Middle frontal gyrus (tissue), 1 donor: ENCODE data around the gene SOX8.
"Not testable (repeated sequence)": the region's sequence is repeated elsewhere in the genome, so short reads cannot be mapped to it uniquely, and the experiment has no call there.

Experiments used
- DNase-seq: peaks from one replicate; pipeline ENCODE4 v3.0.0-alpha.2; 2015; ENCODE audit warnings: low spot score; ENCODE audit errors: extremely low spot score

SOX8 gene

DNA sequence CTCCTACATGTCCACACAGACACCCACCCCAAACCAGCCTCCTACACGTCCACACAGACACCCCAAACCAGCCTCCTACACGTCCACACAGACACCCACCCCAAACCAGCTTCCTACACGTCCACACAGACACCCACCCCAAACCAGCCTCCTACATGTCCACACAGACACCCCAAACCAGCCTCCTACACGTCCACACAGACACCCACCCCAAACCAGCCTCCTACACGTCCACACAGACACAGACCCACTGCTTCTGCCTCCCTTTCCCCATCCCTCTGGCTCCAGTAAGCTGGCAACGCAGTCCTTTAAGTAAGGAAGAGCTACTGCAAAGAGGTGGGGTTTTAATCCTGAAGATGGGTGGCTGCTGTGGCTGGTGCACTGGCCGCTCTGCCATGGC lies 27.8 kb upstream of the SOX8 start:
- not testable (repeated sequence) for DNase-seq

GRCh38 chr16:955766-956165 lies 25.8 kb upstream of the SOX8 start:
- not testable (repeated sequence) for DNase-seq

GRCh38 chr16:959232-960040 lies 22.1 kb upstream of the SOX8 start:
- DNase-seq = no peak

DNA sequence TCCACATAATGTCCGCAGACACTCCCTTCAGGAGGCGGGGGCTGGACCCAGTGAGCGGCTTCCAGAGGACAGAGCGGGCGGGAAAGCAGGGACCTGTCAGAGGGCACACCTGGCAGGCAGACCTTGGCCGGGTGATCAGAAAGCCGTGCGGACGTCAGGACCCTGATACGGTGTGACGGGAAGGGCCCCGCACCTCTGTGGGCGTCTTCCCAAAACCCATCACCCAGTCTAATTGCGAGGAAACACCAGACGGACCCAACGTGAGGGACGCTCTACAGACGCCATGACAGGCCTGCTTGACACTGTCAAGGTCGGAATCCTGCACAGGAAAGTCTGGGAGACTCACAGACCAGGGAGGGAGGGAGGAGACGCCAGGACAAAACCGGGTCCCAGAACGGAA lies 19.2 kb upstream of the SOX8 start:
- no peak for DNase-seq

DNA sequence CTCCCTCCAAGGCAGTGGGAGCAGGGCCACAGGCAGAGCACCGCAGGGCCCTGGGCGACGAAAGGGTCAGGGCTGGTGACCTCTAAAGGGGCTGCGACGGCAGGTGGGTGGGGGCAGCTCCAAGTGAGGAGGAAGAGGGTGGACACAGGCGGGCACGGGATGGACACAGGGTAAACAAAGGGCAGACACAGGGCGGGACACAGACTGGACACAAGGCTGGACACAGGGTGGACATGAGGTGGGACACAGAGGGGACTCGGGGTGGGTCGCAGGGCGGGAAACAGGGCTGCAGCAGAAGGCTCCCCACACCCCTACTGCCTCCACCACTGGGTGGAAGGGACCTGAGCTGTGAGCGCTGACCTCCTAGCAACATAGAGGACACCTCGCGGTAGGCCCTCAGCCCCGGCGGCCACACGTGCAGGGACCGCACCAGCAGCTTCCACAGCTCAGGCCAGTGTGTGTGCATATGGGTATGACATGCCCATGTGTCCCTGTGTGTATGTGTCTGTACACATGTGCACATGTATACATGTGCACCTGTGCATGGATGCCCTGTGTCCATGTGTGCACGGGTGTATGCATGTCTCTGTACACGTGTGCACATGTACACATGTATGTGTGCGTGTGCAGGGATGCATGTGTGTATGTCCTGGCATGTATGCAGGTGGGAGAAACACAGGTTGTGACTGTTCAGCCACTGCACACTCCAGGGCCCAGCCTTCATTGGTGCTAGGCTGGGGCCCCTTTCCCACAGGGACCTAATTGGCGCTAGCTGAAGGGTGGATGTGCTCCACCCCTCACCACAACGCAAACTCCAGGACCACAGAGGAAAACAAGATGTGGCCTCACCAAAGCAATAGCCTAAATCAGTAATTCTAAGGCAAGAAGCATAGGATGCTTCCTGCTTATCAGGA lies 18.4 kb upstream of the SOX8 start:
- no peak for DNase-seq

DNA sequence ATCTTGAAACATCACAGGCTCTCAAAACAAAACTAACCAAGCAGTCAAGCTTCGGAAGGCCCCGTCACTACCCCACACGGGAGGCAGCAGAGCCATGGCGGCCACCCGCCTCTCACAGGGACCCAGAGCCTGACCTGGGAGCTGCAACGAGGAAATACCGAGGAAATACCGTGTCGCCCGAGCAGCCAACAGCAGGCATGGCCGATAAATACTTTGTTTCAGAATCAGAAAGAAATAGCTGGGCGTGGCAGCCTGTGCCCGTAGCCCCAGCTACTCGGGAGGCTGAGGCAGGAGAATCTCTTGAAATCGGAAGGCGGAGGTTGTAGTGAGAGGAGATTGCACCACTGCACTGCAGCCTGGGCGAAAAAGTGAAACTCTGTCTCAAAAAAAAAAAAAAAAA lies 17.7 kb upstream of the SOX8 start:
- DNase-seq = no peak

DNA sequence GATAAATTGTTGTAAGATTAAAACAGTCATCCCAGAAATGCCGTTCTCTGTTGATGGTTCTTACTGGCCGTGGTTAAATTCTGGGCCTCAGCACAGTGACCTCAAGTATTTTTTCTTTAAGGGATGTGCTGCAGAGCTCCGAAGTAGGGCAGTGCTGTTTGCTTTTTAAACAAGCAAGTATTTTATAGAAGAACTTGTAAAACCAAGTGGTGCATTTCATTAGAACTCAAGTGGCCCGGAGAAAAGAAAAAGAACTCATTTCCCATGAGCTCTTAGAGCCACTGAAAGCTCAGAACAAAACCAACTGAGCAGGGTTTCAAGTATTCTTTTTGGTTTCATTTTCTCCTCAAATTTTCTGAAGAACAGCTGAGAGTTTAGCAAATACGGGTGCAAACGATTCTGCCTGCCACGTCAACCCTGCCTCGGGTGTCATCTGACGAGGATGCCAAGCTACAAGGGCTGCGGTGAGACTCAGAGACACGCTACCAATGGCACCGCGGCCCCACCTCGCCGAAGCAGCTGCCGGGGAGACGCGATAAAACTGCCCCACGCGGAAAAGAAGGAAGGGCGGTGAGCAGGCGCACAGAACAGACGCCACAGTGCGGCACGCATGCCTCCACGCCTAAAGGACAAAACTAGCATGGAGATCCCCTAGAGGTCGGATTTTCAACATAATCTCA lies 17.1 kb upstream of the SOX8 start:
- DNase-seq = no peak

- no peak for DNase-seq
Observed at GRCh38 chr16:965036-965395, 16.6 kb upstream of the SOX8 start.

DNA sequence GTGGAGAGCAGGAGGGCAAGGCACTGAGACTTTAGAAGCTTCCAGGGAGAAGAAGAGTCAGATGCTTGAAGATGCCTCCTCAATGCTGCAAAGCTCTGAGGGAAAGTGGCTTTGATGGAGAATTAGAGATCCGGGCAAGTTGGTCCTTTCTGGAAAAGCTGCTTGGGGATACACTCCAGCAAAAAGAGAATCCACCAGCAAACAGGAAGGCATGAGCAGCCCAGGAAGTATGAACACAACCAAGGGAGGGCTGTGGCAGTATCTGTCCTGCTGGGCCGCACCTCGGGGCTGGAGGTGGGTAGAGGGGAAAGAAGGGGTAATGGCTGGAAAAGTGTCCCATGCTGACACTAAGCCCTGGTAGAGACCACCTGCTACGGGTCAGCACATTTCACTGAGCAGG lies 16.1 kb upstream of the SOX8 start:
- DNase-seq = no peak

DNA sequence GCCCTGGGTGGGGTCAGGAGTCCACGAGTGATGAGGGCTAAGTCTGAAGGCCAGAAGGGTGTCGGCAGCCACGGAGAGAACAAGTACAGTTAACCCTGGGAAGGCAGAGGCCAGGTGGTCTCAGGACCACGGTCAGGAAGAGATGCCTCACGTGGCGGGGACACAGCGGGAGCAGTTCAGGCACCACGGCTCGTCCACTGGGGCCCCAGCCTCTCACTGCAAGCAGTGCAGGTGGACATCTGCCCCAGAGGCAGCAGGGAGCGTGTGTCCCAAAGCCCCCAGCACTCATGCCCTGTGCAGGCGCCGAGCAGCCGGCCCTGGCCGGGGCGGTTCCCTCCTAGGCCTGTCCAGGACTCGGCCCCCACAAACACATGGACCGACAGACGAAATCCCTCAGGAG lies 15.5 kb upstream of the SOX8 start:
- no peak for DNase-seq

GRCh38 chr16:966505-966904 lies 15.1 kb upstream of the SOX8 start:
- no peak for DNase-seq

DNA sequence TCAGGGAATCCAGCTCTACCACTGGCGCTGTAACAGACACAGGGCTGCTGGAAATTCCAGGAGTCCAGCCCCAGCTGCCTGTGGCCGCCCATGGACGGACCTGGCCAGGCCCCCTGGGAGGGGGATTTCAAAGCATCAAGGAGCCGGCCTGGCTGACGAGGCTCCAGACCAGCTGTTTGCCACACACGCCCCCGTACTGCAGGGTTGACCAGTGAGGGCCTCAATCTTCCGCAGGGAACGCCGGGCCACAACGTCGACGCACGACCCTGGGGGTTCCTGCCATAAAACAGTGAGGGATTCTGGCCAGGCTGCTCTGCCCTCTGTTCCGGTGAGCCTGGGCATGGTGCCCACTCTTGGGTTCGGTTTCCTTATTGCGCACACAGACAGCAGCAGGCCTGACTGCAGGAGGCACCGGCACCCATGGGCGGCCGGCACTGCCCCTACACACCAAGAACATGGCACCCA lies 14.5 kb upstream of the SOX8 start:
- DNase-seq = no peak

- no peak for DNase-seq
Observed at GRCh38 chr16:967546-968295, 13.8 kb upstream of the SOX8 start.

- no peak for DNase-seq
Observed at GRCh38 chr16:968620-969019, 12.9 kb upstream of the SOX8 start.

GRCh38 chr16:969508-970385 lies 11.8 kb upstream of the SOX8 start:
- no peak for DNase-seq

DNA sequence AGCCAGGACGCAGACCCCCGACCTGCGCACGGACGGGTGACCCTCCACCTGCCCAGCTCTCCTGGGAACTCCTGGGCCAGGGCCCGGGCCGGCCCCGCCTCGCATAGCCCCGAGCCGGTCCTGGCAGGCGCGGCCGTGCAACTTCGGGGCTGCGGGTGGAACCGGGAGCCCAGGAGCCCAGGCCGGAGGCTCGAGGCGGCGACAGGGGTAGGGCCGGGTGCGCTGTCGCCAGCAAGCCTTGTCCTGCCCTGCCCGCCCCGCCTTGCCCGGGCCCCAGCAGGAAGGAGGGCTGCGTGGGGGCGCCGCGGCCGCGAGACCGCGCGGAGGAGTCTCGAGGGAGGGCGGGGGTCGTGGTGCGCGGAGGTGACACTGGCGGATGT lies 11.2 kb upstream of the SOX8 start:
- DNase-seq = no peak

GRCh38 chr16:970766-971581 lies 10.6 kb upstream of the SOX8 start, which contains the start of gene LMF1:
Gene LMF1, minus strand, starts transcription at chr16:970984. Its CDS starts 4 bp downstream, at chr16:970980.
- peak; percentile 92 for DNase-seq

GRCh38 chr16:971582-971905 lies 10.0 kb upstream of the SOX8 start:
- no peak for DNase-seq

GRCh38 chr16:971981-972315 lies 9.6 kb upstream of the SOX8 start:
- DNase-seq = no peak
